GM19438 (cell line): ENCODE data around the gene NUDT4B.
"Not testable (repeated sequence)": the region's sequence is repeated elsewhere in the genome, so short reads cannot be mapped to it uniquely, and the experiment has no call there.

Source experiments
- ATAC-seq: cut with Tn5 transposase; IDR thresholded peaks from one replicate; pipeline ENCODE4 v1.9.1; 2021; ENCODE audit warnings: low read depth; ENCODE audit not compliant: unreplicated experiment

NUDT4B gene

GRCh38 chr1:148793762-148794332, 45.3 kb downstream of the NUDT4B start:
- not testable (repeated sequence) for ATAC-seq
